Stomach (tissue), 9 donors: Measurements from ENCODE around the gene GRK6. TPM values are rescaled to one million over a fixed set of nuclear protein-coding genes. Genes with fewer than 3 reads are reported as not detected.

ENCODE experiments used
- DNase-seq, 2 donors: peaks; one replicate each; pipeline versions ENCODE4 v3.0.0 to v3.0.0-alpha.2; 2013 to 2019
- H3K27ac ChIP-seq, 5 donors: fragments of 200-600 bp in 4 of 5; sonication (generic) in 4 of 5; one replicate each; pipeline ENCODE4 v1.5.1; 2013 to 2019; ENCODE audit warnings: mild to moderate bottlenecking in 1 of 5, moderate library complexity in 1 of 5
- H3K27me3 ChIP-seq, 3 donors: fragments of 200-600 bp; sonication (generic); one replicate each; pipeline ENCODE4 v1.5.1; 2017 to 2019; ENCODE audit warnings: mixed run types in 1 of 3
- H3K36me3 ChIP-seq, 4 donors: fragments of 200-600 bp; sonication (generic); 1 replicate in 3 of 4; 2 replicates in 1 of 4; pipeline ENCODE4 v1.5.1; 2016 to 2019
- H3K4me1 ChIP-seq, 4 donors: fragments of 200-600 bp; sonication (generic); one replicate each; pipeline ENCODE4 v1.5.1; 2016 to 2019
- H3K4me3 ChIP-seq, 4 donors: fragments of 200-600 bp; sonication (generic) in 3 of 4; one replicate each; pipeline ENCODE4 v1.5.1; 2016 to 2019; ENCODE audit warnings: mild to moderate bottlenecking in 1 of 4
- H3K9me3 ChIP-seq, 4 donors: fragments of 200-600 bp; sonication (generic); one replicate each; pipeline ENCODE4 v1.5.1; 2016 to 2019
- EP300 ChIP-seq: sonication (generic); formaldehyde crosslinking; IDR thresholded peaks from one replicate; pipeline ENCODE4 v1.6.1; 2017; ENCODE audit warnings: antibody characterized with exemption
- POLR2A ChIP-seq, 4 donors: fragments of 450-650 bp; IDR thresholded peaks; one replicate each; pipeline ENCODE4 v1.6.1; 2016; ENCODE audit warnings: antibody characterized with exemption in 4 of 4, control low read depth in 2 of 4, mild to moderate bottlenecking in 1 of 4, moderate library complexity in 1 of 4
- POLR2AphosphoS5 ChIP-seq, 3 donors: sonication (generic); formaldehyde crosslinking; IDR thresholded peaks; one replicate each; pipeline ENCODE4 v1.6.1; 2016; ENCODE audit warnings: antibody characterized with exemption in 3 of 3
- WGBS, 5 donors: extraction: QIAGEN DNeasy Blood & Tissue Kit in 3 of 5; methylation state at CpG; one replicate each; pipeline versions ENCODE4 v1.1.5 to v1.1.7; 2013 to 2018; 5-methylcytosine and 5-hydroxymethylcytosine counted together
- intact Hi-C: fragments of 100-400 bp; cut with DNase I; formaldehyde crosslinking; loops from one replicate; pipeline ENCODE4 v1.15.1; 2023; ENCODE audit warnings: low total_unique reads
- polyA plus RNA-seq, 3 donors: library from polyadenylated mRNA; stranded (reverse); fragments of 200-250 nt; gene quantifications; one replicate each; pipeline ENCODE4 v1.2.3, GENCODE V29; 2013
- total RNA-seq, 5 donors: library from RNA; depleted of rRNA; stranded (reverse); fragments of >200 nt; gene quantifications; one replicate each; pipeline versions ENCODE4 v1.1.0 to v1.2.3, GENCODE V29; 2014 to 2016
- TF ChIP-seq, protein P1 (sequence below), 7 experiments: fragments of 450-650 bp in 4 of 7; fragments of 200-600 bp in 3 of 7; sonication (generic) in 3 of 7; IDR thresholded peaks; one replicate each; pipeline ENCODE4 v1.5.1; 2016 to 2019; ENCODE audit warnings: antibody characterized with exemption in 7 of 7, control low read depth in 2 of 7, mild to moderate bottlenecking in 1 of 7
- donor health status: healthy with polysubstance abuse.
- donor health status: Bipolar disorder and iron deficiency.
- donor health status: healthy.

GRK6 gene
- total and polyA plus RNA-seq, 8 donors: 1.8 to 91.2 (median 17.7) TPM

- peak; percentile 49 to 91 for DNase-seq
- peaks cover 0 to 22% (median 3%) of the 10 kb centered on the region in 3 donors for H3K27me3 ChIP-seq
- peaks cover 0 to 3% (median 1%) of the 10 kb centered on the region in 4 donors for H3K36me3 ChIP-seq
- intact Hi-C loops: no loop called here
- H3K4me1 ChIP-seq: peaks cover 20 to 89% (median 66%) of the 10 kb centered on the region in 4 donors
- no peaks in the 10 kb centered on the region for H3K9me3 ChIP-seq
- peak within 1 kb of the TSS; percentile 76 to 87 (median 82) for H3K4me3 ChIP-seq
- H3K27ac ChIP-seq: peak within 1 kb of the TSS; percentile 65 to 90 (median 82)
- TF ChIP-seq, protein P1, sequence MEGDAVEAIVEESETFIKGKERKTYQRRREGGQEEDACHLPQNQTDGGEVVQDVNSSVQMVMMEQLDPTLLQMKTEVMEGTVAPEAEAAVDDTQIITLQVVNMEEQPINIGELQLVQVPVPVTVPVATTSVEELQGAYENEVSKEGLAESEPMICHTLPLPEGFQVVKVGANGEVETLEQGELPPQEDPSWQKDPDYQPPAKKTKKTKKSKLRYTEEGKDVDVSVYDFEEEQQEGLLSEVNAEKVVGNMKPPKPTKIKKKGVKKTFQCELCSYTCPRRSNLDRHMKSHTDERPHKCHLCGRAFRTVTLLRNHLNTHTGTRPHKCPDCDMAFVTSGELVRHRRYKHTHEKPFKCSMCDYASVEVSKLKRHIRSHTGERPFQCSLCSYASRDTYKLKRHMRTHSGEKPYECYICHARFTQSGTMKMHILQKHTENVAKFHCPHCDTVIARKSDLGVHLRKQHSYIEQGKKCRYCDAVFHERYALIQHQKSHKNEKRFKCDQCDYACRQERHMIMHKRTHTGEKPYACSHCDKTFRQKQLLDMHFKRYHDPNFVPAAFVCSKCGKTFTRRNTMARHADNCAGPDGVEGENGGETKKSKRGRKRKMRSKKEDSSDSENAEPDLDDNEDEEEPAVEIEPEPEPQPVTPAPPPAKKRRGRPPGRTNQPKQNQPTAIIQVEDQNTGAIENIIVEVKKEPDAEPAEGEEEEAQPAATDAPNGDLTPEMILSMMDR (IDR thresholded peaks at IDR 0.05): no peak
- TF ChIP-seq POLR2A (IDR thresholded peaks at IDR 0.05): no peak
- no peak for TF ChIP-seq POLR2AphosphoS5 (IDR thresholded peaks at IDR 0.05)
- no peak for TF ChIP-seq EP300
- WGBS, 5 donors: 1 to 5% (median 3%) methylated on average over 8 to 68 of the region's 69 CpGs
These were observed 47.0 kb downstream of the GRK6 start, which contains the start of gene DBN1 for GRCh38 chr5:177473443-177474001. TSS of gene DBN1 (minus strand) at chr5:177473634. CDS start at chr5:177473521, 113 bp downstream.

DNA sequence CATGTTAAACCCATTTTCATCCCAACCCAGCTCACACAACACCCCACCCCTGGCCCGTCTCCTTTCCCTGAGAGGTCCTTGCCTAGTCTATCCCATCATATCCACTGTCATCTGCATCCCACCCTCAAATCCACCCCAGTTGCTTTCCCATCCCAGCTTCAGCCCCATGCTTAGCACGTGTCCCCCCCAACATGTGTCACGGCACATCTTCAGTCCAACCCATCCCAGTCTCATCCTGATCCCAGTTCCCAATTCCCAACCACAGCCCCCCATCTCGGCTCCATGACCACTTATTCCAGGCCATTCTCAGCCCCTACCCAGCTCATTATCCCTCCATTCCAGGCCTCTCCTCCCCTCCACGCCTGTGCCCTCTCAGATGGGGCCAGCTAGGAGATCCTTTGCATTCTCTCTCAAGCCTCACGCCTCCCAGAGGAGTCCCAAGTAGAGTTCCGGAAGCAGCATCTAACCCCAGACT is 47.6 kb downstream of the GRK6 start:
- DNase-seq: no peak
- TF ChIP-seq EP300 (no peak), POLR2A (IDR thresholded peaks at IDR 0.05) (no peak), POLR2AphosphoS5 (IDR thresholded peaks at IDR 0.05) (no peak)
- TF ChIP-seq, protein P1 (IDR thresholded peaks at IDR 0.05): no peak
- Histone ChIP-seq H3K4me3 (peak overlapping the region; percentile 76 to 87 (median 82)), H3K27me3 (peaks cover 0 to 22% (median 3%) of the 10 kb centered on the region in 3 donors), H3K27ac (peak overlapping the region in 4 of 5 donors; percentile 79 to 90 (median 85)), H3K36me3 (no peaks in the 10 kb centered on the region), H3K4me1 (peaks cover 25 to 90% (median 69%) of the 10 kb centered on the region in 4 donors), H3K9me3 (no peaks in the 10 kb centered on the region)
- WGBS, 5 donors: 49 to 61% (median 55%) methylated on average over 7 of the region's 7 CpGs
- intact Hi-C loops: no loop called here

DNA sequence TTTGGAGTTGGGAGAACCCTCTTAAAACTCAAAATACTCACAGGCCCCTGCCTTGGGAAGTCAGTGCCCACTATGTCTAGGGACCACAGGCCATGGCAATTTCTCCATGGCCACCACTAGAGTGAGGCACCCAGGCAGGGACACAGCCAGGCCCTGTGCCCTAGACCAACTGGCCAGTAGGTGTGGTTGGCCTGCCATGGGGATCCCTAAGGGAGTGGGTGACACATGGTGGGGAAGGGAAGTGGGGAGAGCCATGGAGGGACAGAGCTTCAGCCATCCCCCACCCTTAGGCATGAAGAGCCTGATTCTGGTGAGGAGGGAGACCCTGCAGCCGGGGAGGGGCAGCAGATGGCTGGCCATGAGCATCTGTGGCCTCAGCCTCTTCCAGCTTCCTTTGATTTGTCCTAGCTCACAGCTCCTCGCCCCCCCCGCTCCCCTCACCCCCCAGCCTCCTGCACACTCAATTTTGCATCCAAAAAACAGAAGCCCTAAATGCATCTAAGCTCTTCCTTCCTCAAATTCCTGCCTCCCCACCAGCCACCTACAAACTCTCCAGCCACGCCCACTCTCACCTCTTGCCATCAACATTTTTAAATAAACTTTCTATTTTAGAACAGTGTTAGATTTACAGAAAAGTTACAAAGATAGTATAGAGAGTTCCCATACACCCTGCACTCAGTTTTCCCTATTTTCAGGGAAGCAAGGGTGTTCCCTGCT is 48.5 kb downstream of the GRK6 start:
- no peak for DNase-seq
- H3K27ac ChIP-seq: peak overlapping the region in 4 of 5 donors; percentile 79 to 90 (median 85)
- intact Hi-C loops: no loop called here
- no peaks in the 10 kb centered on the region for H3K9me3 ChIP-seq
- H3K27me3 ChIP-seq: peaks cover 0 to 22% (median 3%) of the 10 kb centered on the region in 3 donors
- TF ChIP-seq EP300 (no peak), POLR2A (IDR thresholded peaks at IDR 0.05) (no peak), POLR2AphosphoS5 (IDR thresholded peaks at IDR 0.05) (no peak)
- TF ChIP-seq, protein P1 (IDR thresholded peaks at IDR 0.05): no peak
- no peak overlapping the region for H3K4me3 ChIP-seq
- H3K4me1 ChIP-seq: peaks cover 35 to 90% (median 69%) of the 10 kb centered on the region in 4 donors
- 43 to 57% (median 50%) methylated on average over 4 of the region's 4 CpGs for WGBS, 5 donors
- no peaks in the 10 kb centered on the region for H3K36me3 ChIP-seq

DNA sequence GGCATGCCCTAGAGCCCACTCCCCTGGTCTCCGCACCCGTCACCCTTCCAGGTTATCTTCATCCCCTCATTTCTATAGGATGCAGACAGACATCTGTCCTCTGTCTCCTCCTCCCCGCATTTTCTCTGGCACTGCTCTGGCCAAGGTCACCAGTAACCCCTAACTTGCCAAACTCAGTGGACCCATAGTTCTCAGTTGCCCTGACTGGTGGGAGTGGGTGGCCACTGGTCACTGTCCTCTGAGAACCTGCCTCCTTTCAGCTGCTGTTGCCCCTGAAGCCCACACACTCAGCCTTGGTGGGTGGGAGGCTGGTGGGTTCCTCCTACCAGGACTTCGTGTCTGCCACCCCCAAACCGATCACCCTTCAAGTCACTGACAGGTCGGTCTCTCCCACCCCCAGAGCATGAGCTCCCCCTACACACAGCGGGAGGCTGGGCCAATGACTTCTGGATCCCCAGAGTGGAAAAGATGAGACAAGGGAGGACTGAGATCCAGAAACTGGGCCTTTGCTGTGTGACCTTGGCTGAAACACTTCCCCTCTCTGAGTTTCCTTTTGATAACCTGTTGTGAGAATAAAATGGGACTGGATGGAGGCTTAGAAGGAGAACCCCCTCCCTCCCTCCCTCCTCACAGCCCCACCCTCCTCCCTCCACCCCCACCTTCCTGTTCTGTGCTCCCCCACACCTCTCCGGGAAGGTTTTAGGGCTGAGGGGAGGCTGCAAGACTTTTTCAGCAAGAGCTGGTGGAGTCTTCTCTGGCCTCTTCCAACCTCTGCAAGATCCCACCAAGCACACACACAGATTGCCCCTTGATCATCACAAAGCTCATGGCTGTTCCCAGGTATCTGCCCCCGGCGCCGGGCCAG is 49.3 kb downstream of the GRK6 start:
- WGBS, 5 donors: 58 to 75% (median 69%) methylated on average over 11 of the region's 11 CpGs

More for the DNA sequence above, 49.3 kb downstream of the GRK6 start:
- Histone ChIP-seq H3K4me1 (peaks cover 35 to 88% (median 64%) of the 10 kb centered on the region in 4 donors), H3K27ac (peak overlapping the region in 3 of 5 donors; percentile 78 to 83 (median 83)), H3K9me3 (no peaks in the 10 kb centered on the region), H3K27me3 (peaks cover 0 to 22% (median 3%) of the 10 kb centered on the region in 3 donors), H3K4me3 (no peak overlapping the region), H3K36me3 (no peaks in the 10 kb centered on the region)
- DNase-seq: no peak
- TF ChIP-seq, protein P1 (IDR thresholded peaks at IDR 0.05): no peak
- TF ChIP-seq POLR2AphosphoS5 (IDR thresholded peaks at IDR 0.05) (no peak), POLR2A (IDR thresholded peaks at IDR 0.05) (no peak), EP300 (no peak)
- intact Hi-C loops: no loop called here
